Astrocyte (in vitro differentiated cells and primary cell): ENCODE data around the gene COLEC11. TPM values are rescaled to one million over a fixed set of nuclear protein-coding genes. Genes with fewer than 3 reads are reported as not detected.

Source experiments
- DNase-seq: peaks from one replicate; pipeline ENCODE4 v3.0.0-alpha.2; 2010; ENCODE audit warnings: low read depth
- FAIRE-seq: peaks from 2 replicates; lab custom pipeline; 2011; peaks lifted over from hg19 to GRCh38; lab: Jason Lieb, UNC
- H2AFZ ChIP-seq: 2 replicates; pipeline ENCODE4 v1.6.0; 2012; ENCODE audit warnings: low read depth, low read length, inconsistent platforms
- H3K27ac ChIP-seq: 2 replicates; pipeline ENCODE4 v1.5.1; 2011; ENCODE audit warnings: low read depth, low read length, inconsistent platforms
- H3K27me3 ChIP-seq: 2 replicates; pipeline ENCODE4 v1.6.0; 2011; ENCODE audit warnings: low read length, inconsistent platforms; ENCODE audit not compliant: insufficient read depth
- H3K36me3 ChIP-seq: 2 replicates; pipeline ENCODE4 v1.5.1; 2011; ENCODE audit warnings: low read length, inconsistent platforms; ENCODE audit not compliant: insufficient read depth
- H3K4me1 ChIP-seq: 2 replicates; pipeline ENCODE4 v1.5.1; 2011; ENCODE audit warnings: low read length, inconsistent platforms; ENCODE audit not compliant: insufficient read depth
- H3K4me2 ChIP-seq: 2 replicates; pipeline ENCODE4 v1.6.0; 2012; ENCODE audit warnings: low read length, inconsistent platforms
- H3K4me3 ChIP-seq: 2 replicates; pipeline ENCODE4 v1.5.1; 2011; ENCODE audit warnings: low read depth, mild to moderate bottlenecking, low read length, inconsistent platforms; ENCODE audit not compliant: insufficient read depth
- H3K79me2 ChIP-seq: 2 replicates; pipeline ENCODE4 v1.6.0; 2012; ENCODE audit warnings: mild to moderate bottlenecking, low read length, inconsistent platforms; ENCODE audit not compliant: insufficient read depth
- H3K9ac ChIP-seq: 2 replicates; pipeline ENCODE4 v1.6.0; 2012; ENCODE audit warnings: mild to moderate bottlenecking, low read length, inconsistent platforms
- H3K9me3 ChIP-seq: 2 replicates; pipeline ENCODE4 v1.5.1; 2012; ENCODE audit warnings: low read depth, mild to moderate bottlenecking, low read length, inconsistent platforms; ENCODE audit not compliant: insufficient read depth
- H4K20me1 ChIP-seq: 2 replicates; pipeline ENCODE4 v1.6.0; 2012; ENCODE audit warnings: low read length, inconsistent platforms; ENCODE audit not compliant: insufficient read depth
- H3K27ac Mint-ChIP-seq: one replicate; pipeline ENCODE4 v1.8.0; 2021; ENCODE audit warnings: mild to moderate bottlenecking, mixed read lengths; ENCODE audit not compliant: unreplicated experiment
- H3K27me3 Mint-ChIP-seq: one replicate; pipeline ENCODE4 v1.8.0; 2021; ENCODE audit warnings: low read depth, mixed read lengths; ENCODE audit not compliant: unreplicated experiment
- H3K36me3 Mint-ChIP-seq: one replicate; pipeline ENCODE4 v1.8.0; 2021; ENCODE audit warnings: low read depth, mixed read lengths; ENCODE audit not compliant: unreplicated experiment
- H3K4me1 Mint-ChIP-seq: one replicate; pipeline ENCODE4 v1.8.0; 2021; ENCODE audit warnings: low read depth, mixed read lengths; ENCODE audit not compliant: unreplicated experiment
- H3K4me3 Mint-ChIP-seq: one replicate; pipeline ENCODE4 v1.8.0; 2021; ENCODE audit warnings: mild to moderate bottlenecking, moderate library complexity, mixed read lengths; ENCODE audit not compliant: unreplicated experiment
- H3K9me3 Mint-ChIP-seq: one replicate; pipeline ENCODE4 v1.8.0; 2021; ENCODE audit warnings: mild to moderate bottlenecking, mixed read lengths; ENCODE audit not compliant: unreplicated experiment
- CTCF ChIP-seq: IDR thresholded peaks from 2 replicates; pipeline ENCODE4 v1.5.1; 2011; ENCODE audit warnings: low read depth, mild to moderate bottlenecking, inconsistent platforms, low read length, moderate library complexity; ENCODE audit not compliant: insufficient read depth
- EZH2 ChIP-seq: IDR thresholded peaks from 2 replicates; pipeline ENCODE4 v1.6.1; 2012; ENCODE audit warnings: mild to moderate bottlenecking, low read length, inconsistent platforms; ENCODE audit not compliant: insufficient read depth
- total RNA-seq: library from RNA; stranded (reverse); gene quantifications from 2 replicates; pipeline ENCODE4 v1.2.1, GENCODE V29; 2021

COLEC11 gene
- total RNA-seq, 1 donor from 2014 or later, result not detected

- no peak overlapping the region for H3K27ac ChIP-seq
- no peak for DNase-seq
- Mint-ChIP-seq H3K4me1 (no peaks in the 10 kb centered on the region), H3K27ac (no peak overlapping the region), H3K9me3 (peaks cover 5% of the 10 kb centered on the region), H3K27me3 (peaks cover 26% of the 10 kb centered on the region), H3K4me3 (no peak overlapping the region), H3K36me3 (no peaks in the 10 kb centered on the region)
- no peaks in the 10 kb centered on the region for H3K36me3 ChIP-seq
- H3K9ac ChIP-seq, result no peak overlapping the region
- no peak overlapping the region for H2AFZ ChIP-seq
- H3K9me3 ChIP-seq, result peaks cover 3% of the 10 kb centered on the region
- no peak overlapping the region for H3K4me3 ChIP-seq
- H3K4me2 ChIP-seq, result no peak overlapping the region
- FAIRE-seq, result no peak
- H3K79me2 ChIP-seq, result no peaks in the 10 kb centered on the region
- no peaks in the 10 kb centered on the region for H4K20me1 ChIP-seq
- TF ChIP-seq CTCF (no peak), EZH2 (no peak)
- H3K27me3 ChIP-seq, result no peaks in the 10 kb centered on the region
- H3K4me1 ChIP-seq, result no peaks in the 10 kb centered on the region
Observed at GRCh38 chr2:3674066-3674845, 79.3 kb downstream of the COLEC11 start.

- no peak for DNase-seq
- no peak overlapping the region for H3K27ac Mint-ChIP-seq
Observed at GRCh38 chr2:3675687-3676086, 80.8 kb downstream of the COLEC11 start.

More at GRCh38 chr2:3675687-3676086, 80.8 kb downstream of the COLEC11 start:
- H3K4me1 Mint-ChIP-seq, result no peaks in the 10 kb centered on the region
- no peak overlapping the region for H3K4me2 ChIP-seq
- FAIRE-seq, result no peak
- H3K9me3 Mint-ChIP-seq, result peaks cover 5% of the 10 kb centered on the region
- no peak overlapping the region for H3K4me3 ChIP-seq
- H4K20me1 ChIP-seq, result no peaks in the 10 kb centered on the region
- peaks cover 21% of the 10 kb centered on the region for H3K27me3 Mint-ChIP-seq
- H3K4me3 Mint-ChIP-seq, result no peak overlapping the region
- H3K36me3 ChIP-seq, result no peaks in the 10 kb centered on the region
- H3K79me2 ChIP-seq, result no peaks in the 10 kb centered on the region
- no peaks in the 10 kb centered on the region for H3K27me3 ChIP-seq
- H3K27ac ChIP-seq, result no peak overlapping the region
- H3K9me3 ChIP-seq, result peaks cover 3% of the 10 kb centered on the region
- no peak overlapping the region for H2AFZ ChIP-seq
- no peaks in the 10 kb centered on the region for H3K4me1 ChIP-seq
- no peak for TF ChIP-seq CTCF
- TF ChIP-seq EZH2, result no peak
- no peak overlapping the region for H3K9ac ChIP-seq
- no peaks in the 10 kb centered on the region for H3K36me3 Mint-ChIP-seq
